Neural cell (in vitro differentiated cells): ENCODE results near the gene CES2. TPM values are rescaled to one million over a fixed set of nuclear protein-coding genes. Genes with fewer than 3 reads are reported as not detected.
"Not testable (repeated sequence)": the region's sequence is repeated elsewhere in the genome, so short reads cannot be mapped to it uniquely, and the experiment has no call there.

Experiments used
- H2AFZ ChIP-seq: fragments of 200-600, 300-800 bp; sonication (generic), shearing (Covaris generic); 2 replicates; pipeline ENCODE4 v1.6.0; 2014; ENCODE audit warnings: low read depth, mild to moderate bottlenecking, antibody characterized with exemption, low read length, moderate library complexity
- H3F3A ChIP-seq: fragments of 200-600 bp; shearing (Covaris generic); 2 replicates; pipeline ENCODE4 v1.6.1; 2016; ENCODE audit warnings: mild to moderate bottlenecking, moderate library complexity, mixed read lengths, antibody characterized with exemption, low read length; ENCODE audit not compliant: insufficient read depth, poor library complexity, severe bottlenecking
- H3K27ac ChIP-seq: fragments of 200-600, 300-800 bp; sonication (generic), shearing (Covaris generic); 2 replicates; pipeline ENCODE4 v1.5.1; 2014; ENCODE audit warnings: mild to moderate bottlenecking, low read length, moderate library complexity
- H3K27me3 ChIP-seq: fragments of 300-800, 200-600 bp; sonication (generic), shearing (Covaris generic); 2 replicates; pipeline ENCODE4 v1.6.0; 2014; ENCODE audit warnings: mild to moderate bottlenecking, low read depth, low read length, moderate library complexity; ENCODE audit not compliant: insufficient read depth
- H3K36me3 ChIP-seq: fragments of 300-800, 200-600 bp; sonication (generic), shearing (Covaris generic); 2 replicates; pipeline ENCODE4 v1.5.1; 2014; ENCODE audit warnings: mild to moderate bottlenecking, antibody characterized with exemption, low read length, moderate library complexity; ENCODE audit not compliant: insufficient read depth
- H3K4me2 ChIP-seq: fragments of 300-800, 200-600 bp; sonication (generic), shearing (Covaris generic); 2 replicates; pipeline ENCODE4 v1.6.0; 2014; ENCODE audit warnings: mild to moderate bottlenecking, low read length
- H3K4me3 ChIP-seq: fragments of 300-800, 200-600 bp; sonication (generic), shearing (Covaris generic); 2 replicates; pipeline ENCODE4 v1.5.1; 2014; ENCODE audit warnings: mild to moderate bottlenecking, low read length, moderate library complexity
- H3K79me2 ChIP-seq: fragments of 200-600 bp; shearing (Covaris generic); replicated peaks from 2 replicates; pipeline ENCODE4 v1.6.0; 2014; ENCODE audit warnings: mild to moderate bottlenecking, low read length, moderate library complexity; ENCODE audit not compliant: insufficient read depth
- H3K9ac ChIP-seq: fragments of 300-800, 200-600 bp; sonication (generic), shearing (Covaris generic); 2 replicates; pipeline ENCODE4 v1.6.1; 2016; ENCODE audit warnings: mild to moderate bottlenecking, low read length, mixed read lengths
- H3K9me2 ChIP-seq: fragments of 200-600 bp; shearing (Covaris generic); 2 replicates; pipeline ENCODE4 v1.6.1; 2016; ENCODE audit warnings: mild to moderate bottlenecking, low read length, mixed read lengths; ENCODE audit not compliant: insufficient read depth
- H3K9me3 ChIP-seq: fragments of 200-600, 300-800 bp; sonication (generic), shearing (Covaris generic); 2 replicates; pipeline ENCODE4 v1.6.1; 2016; ENCODE audit warnings: mild to moderate bottlenecking, mixed run types, low read length, moderate library complexity, mixed read lengths
- H4K20me1 ChIP-seq: fragments of 200-600 bp; shearing (Covaris generic); 2 replicates; pipeline ENCODE4 v1.6.1; 2016; ENCODE audit warnings: mild to moderate bottlenecking, mixed run types; ENCODE audit not compliant: insufficient read depth
- EP300 ChIP-seq: fragments of 450-650 bp; conservative IDR thresholded peaks from 2 replicates; pipeline ENCODE4 v1.6.1; 2014; ENCODE audit warnings: antibody characterized with exemption, mild to moderate bottlenecking, moderate library complexity; ENCODE audit not compliant: poor library complexity, severe bottlenecking
- EZH2 ChIP-seq: fragments of 200-600, 300-800 bp; shearing (Covaris generic), sonication (generic); IDR thresholded peaks from 2 replicates; pipeline ENCODE4 v1.6.1; 2014; ENCODE audit warnings: antibody characterized with exemption, low read length, borderline replicate concordance, mild to moderate bottlenecking; ENCODE audit not compliant: insufficient read depth, poor library complexity, severe bottlenecking
- MXI1 ChIP-seq: fragments of 450-650 bp; conservative IDR thresholded peaks from 2 replicates; pipeline ENCODE4 v1.6.1; 2014; ENCODE audit warnings: antibody characterized with exemption, mild to moderate bottlenecking; ENCODE audit not compliant: poor library complexity, severe bottlenecking
- POLR2AphosphoS5 ChIP-seq: IDR thresholded peaks from 2 replicates; pipeline ENCODE4 v1.6.1; 2012
- RAD21 ChIP-seq: fragments of 450-650 bp; conservative IDR thresholded peaks from 2 replicates; pipeline ENCODE4 v1.6.1; 2014; ENCODE audit warnings: antibody characterized with exemption, mild to moderate bottlenecking, moderate library complexity
- SMC3 ChIP-seq: fragments of 450-650 bp; conservative IDR thresholded peaks from 2 replicates; pipeline ENCODE4 v1.6.1; 2014; ENCODE audit warnings: antibody characterized with exemption, mild to moderate bottlenecking, moderate library complexity; ENCODE audit not compliant: poor library complexity
- TAF1 ChIP-seq: IDR thresholded peaks from 2 replicates; pipeline ENCODE4 v1.6.1; 2012; ENCODE audit warnings: low read depth
- polyA plus RNA-seq: library from polyadenylated mRNA; depleted of rRNA; stranded (reverse); fragments of >200 nt; gene quantifications from 2 replicates; pipeline ENCODE4 v1.2.3, GENCODE V29; 2014
- TF ChIP-seq, protein P1 (sequence below): IDR thresholded peaks from 2 replicates; pipeline ENCODE4 v1.6.1; 2012; ENCODE audit warnings: borderline replicate concordance
- TF ChIP-seq, protein P2 (sequence below): fragments of 450-650 bp; IDR thresholded peaks from 2 replicates; pipeline ENCODE4 v1.5.1; 2014; ENCODE audit warnings: antibody characterized with exemption, mild to moderate bottlenecking, moderate library complexity; ENCODE audit not compliant: poor library complexity, severe bottlenecking

Gene CES2
- polyA plus RNA-seq, 1 donor from 2014 or later, result 22.9 TPM

DNA sequence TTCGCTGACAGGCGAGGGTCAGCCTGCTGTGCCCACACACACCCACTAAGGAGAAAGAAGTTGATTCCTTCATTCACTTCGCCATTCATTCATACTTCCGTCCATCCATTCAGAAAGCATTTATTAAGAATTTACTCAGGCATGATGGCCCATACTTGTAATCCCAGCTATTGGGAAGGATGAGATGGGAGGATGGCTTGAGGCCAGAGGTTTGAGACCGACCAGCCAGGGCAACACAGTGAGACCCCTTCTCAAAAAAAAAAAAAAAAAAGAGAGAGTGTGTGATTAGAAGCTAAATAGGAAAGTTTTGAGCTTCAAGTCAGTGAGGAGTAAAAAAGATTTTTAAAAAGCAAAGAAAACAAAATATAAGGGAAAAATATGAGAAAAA is 8.7 kb downstream of the CES2 start:
- Histone ChIP-seq H3K4me2 (no peak overlapping the region), H3K9ac (no peak overlapping the region), H3K27me3 (peaks cover 15% of the 10 kb centered on the region), H3K9me2 (no peaks in the 10 kb centered on the region), H2AFZ (no peak overlapping the region), H3K79me2 (no peaks in the 10 kb centered on the region), H3K27ac (no peak overlapping the region), H3F3A (no peaks in the 10 kb centered on the region), H4K20me1 (no peaks in the 10 kb centered on the region), H3K4me3 (no peak overlapping the region), H3K36me3 (no peaks in the 10 kb centered on the region), H3K9me3 (no peaks in the 10 kb centered on the region)
- TF ChIP-seq MXI1 (no peak), RAD21 (no peak), SMC3 (no peak), TAF1 (no peak), EZH2 (no peak), EP300 (no peak), POLR2AphosphoS5 (no peak)
- TF ChIP-seq, protein P1, sequence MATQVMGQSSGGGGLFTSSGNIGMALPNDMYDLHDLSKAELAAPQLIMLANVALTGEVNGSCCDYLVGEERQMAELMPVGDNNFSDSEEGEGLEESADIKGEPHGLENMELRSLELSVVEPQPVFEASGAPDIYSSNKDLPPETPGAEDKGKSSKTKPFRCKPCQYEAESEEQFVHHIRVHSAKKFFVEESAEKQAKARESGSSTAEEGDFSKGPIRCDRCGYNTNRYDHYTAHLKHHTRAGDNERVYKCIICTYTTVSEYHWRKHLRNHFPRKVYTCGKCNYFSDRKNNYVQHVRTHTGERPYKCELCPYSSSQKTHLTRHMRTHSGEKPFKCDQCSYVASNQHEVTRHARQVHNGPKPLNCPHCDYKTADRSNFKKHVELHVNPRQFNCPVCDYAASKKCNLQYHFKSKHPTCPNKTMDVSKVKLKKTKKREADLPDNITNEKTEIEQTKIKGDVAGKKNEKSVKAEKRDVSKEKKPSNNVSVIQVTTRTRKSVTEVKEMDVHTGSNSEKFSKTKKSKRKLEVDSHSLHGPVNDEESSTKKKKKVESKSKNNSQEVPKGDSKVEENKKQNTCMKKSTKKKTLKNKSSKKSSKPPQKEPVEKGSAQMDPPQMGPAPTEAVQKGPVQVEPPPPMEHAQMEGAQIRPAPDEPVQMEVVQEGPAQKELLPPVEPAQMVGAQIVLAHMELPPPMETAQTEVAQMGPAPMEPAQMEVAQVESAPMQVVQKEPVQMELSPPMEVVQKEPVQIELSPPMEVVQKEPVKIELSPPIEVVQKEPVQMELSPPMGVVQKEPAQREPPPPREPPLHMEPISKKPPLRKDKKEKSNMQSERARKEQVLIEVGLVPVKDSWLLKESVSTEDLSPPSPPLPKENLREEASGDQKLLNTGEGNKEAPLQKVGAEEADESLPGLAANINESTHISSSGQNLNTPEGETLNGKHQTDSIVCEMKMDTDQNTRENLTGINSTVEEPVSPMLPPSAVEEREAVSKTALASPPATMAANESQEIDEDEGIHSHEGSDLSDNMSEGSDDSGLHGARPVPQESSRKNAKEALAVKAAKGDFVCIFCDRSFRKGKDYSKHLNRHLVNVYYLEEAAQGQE, result no peak
- TF ChIP-seq, protein P2, sequence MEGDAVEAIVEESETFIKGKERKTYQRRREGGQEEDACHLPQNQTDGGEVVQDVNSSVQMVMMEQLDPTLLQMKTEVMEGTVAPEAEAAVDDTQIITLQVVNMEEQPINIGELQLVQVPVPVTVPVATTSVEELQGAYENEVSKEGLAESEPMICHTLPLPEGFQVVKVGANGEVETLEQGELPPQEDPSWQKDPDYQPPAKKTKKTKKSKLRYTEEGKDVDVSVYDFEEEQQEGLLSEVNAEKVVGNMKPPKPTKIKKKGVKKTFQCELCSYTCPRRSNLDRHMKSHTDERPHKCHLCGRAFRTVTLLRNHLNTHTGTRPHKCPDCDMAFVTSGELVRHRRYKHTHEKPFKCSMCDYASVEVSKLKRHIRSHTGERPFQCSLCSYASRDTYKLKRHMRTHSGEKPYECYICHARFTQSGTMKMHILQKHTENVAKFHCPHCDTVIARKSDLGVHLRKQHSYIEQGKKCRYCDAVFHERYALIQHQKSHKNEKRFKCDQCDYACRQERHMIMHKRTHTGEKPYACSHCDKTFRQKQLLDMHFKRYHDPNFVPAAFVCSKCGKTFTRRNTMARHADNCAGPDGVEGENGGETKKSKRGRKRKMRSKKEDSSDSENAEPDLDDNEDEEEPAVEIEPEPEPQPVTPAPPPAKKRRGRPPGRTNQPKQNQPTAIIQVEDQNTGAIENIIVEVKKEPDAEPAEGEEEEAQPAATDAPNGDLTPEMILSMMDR, result no peak

DNA sequence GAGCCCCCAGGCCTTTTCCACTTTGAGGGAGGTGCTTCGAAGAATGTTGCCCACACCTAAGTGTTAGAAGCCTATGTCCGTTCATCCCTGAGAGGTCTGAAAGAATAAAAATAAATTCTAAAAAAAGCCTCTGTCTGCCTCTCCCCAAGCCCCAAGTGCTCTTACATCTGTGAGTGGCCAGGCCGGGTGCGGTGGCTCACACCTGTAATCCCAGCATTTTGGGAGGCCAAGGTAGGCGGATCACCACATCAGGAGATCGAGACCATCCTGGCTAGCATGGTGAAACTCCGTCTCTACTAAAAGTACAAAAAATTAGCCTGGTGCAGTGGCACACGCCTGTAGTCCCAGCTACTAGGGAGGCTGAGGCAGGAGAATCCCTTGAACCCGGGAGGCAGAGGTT is 9.7 kb downstream of the CES2 start:
- H3K9me3 ChIP-seq, H3K79me2 ChIP-seq, H3F3A ChIP-seq, H2AFZ ChIP-seq, H3K9me2 ChIP-seq, H3K36me3 ChIP-seq, H3K9ac ChIP-seq, H3K4me2 ChIP-seq, H3K27ac ChIP-seq, H4K20me1 ChIP-seq, H3K4me3 ChIP-seq: not testable (repeated sequence)
- peaks cover 23% of the 10 kb centered on the region for H3K27me3 ChIP-seq

DNA sequence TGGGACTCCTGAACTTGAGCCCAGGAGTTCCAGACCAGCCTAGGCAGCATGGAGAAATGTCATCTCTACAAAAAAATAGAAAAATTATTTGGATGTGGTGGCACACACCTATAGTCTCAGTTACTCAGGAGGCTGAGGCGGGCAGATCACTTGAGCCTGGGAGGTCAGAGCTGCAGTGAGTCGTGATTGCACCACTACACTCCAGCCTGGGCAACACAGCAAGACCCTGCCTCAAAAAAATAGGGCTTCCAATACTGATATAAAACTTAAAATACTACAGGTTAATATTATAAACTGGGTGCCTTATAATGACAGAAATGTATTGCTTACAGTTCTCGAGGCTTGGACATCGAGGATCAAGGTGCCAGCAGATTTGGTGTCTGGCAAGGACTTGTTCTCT is 10.6 kb downstream of the CES2 start:
- H4K20me1 ChIP-seq, result no peaks in the 10 kb centered on the region
- H3K4me2 ChIP-seq, result no peak overlapping the region
- H3F3A ChIP-seq, result no peaks in the 10 kb centered on the region
- no peak overlapping the region for H3K27ac ChIP-seq
- no peaks in the 10 kb centered on the region for H3K9me2 ChIP-seq
- H3K36me3 ChIP-seq, result no peaks in the 10 kb centered on the region
- H3K4me3 ChIP-seq, result no peak overlapping the region
- H3K9ac ChIP-seq, result no peak overlapping the region
- no peak for TF ChIP-seq TAF1
- TF ChIP-seq, protein P2, result no peak
- no peak for TF ChIP-seq EZH2
- TF ChIP-seq RAD21, result no peak
- no peak for TF ChIP-seq MXI1
- H3K27me3 ChIP-seq, result peaks cover 32% of the 10 kb centered on the region
- no peaks in the 10 kb centered on the region for H3K79me2 ChIP-seq
- no peak overlapping the region for H2AFZ ChIP-seq
- H3K9me3 ChIP-seq, result no peaks in the 10 kb centered on the region
